GM13976 (cell line): Measurements from ENCODE around the gene FUT8.

Experiments used
- DNase-seq: peaks from one replicate; pipeline ENCODE4 v3.0.0; 2012; ENCODE audit warnings: low spot score
- in situ Hi-C: fragments of 300-500 bp; cut with MboI; formaldehyde crosslinking; loops from one replicate; pipeline ENCODE4 v1.12.0; 2022; ENCODE audit warnings: low sequenced_read_pairs, mixed read lengths, inconsistent platforms; ENCODE audit not compliant: unreplicated experiment
- TF ChIP-seq, protein P1 (sequence below): IDR thresholded peaks from 2 replicates; pipeline ENCODE4 v1.5.1; 2012; ENCODE audit warnings: borderline replicate concordance, mild to moderate bottlenecking; ENCODE audit not compliant: insufficient read depth; ENCODE audit errors: extremely low read depth, missing control alignments, control extremely low read depth

FUT8 gene

GRCh38 chr14:65772921-65773574 is 360.5 kb downstream of the FUT8 start:
- TF ChIP-seq, protein P1, sequence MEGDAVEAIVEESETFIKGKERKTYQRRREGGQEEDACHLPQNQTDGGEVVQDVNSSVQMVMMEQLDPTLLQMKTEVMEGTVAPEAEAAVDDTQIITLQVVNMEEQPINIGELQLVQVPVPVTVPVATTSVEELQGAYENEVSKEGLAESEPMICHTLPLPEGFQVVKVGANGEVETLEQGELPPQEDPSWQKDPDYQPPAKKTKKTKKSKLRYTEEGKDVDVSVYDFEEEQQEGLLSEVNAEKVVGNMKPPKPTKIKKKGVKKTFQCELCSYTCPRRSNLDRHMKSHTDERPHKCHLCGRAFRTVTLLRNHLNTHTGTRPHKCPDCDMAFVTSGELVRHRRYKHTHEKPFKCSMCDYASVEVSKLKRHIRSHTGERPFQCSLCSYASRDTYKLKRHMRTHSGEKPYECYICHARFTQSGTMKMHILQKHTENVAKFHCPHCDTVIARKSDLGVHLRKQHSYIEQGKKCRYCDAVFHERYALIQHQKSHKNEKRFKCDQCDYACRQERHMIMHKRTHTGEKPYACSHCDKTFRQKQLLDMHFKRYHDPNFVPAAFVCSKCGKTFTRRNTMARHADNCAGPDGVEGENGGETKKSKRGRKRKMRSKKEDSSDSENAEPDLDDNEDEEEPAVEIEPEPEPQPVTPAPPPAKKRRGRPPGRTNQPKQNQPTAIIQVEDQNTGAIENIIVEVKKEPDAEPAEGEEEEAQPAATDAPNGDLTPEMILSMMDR: no peak
- in situ Hi-C loops: no loop called here
- DNase-seq: no peak

- DNase-seq: no peak
- in situ Hi-C loops: no loop called here
- TF ChIP-seq, protein P1: no peak
These were observed 361.5 kb downstream of the FUT8 start for GRCh38 chr14:65774041-65774440.

DNA sequence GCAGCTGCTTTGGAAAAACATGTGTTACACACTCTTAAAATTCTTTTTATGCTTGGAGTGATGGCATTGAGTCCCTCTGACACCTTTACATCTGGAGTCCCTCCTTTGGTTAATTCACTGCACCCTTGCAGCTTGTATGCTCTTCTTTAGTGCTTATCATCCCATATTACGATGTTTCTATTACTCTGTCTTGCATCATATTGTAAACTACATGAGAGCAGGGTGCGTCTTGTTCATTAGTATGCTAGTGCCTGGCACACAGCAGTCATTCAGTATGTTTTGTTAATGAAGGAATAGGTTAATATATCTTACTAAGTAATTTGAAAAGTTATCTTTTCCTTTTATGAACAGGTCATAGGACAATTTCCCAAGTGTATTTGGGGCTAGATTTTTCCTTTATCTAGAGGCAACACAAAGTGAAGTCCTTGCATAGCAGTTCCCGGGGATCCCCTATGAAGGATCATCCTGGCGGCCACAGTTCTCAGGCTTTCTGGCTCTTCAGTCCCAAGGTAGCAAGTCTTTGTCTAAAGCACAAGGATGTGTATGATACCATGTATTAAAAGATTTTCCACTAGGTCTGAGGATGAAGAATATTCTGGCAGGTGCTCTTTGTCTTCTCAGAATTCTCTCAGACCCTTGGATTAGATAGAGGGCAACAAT is 363.8 kb downstream of the FUT8 start:
- DNase-seq: no peak
- in situ Hi-C loops: no loop called here
- TF ChIP-seq, protein P1: no peak

GRCh38 chr14:65780566-65780965 is 368.0 kb downstream of the FUT8 start:
- DNase-seq: no peak
- in situ Hi-C loops: no loop called here
- TF ChIP-seq, protein P1: no peak

DNA sequence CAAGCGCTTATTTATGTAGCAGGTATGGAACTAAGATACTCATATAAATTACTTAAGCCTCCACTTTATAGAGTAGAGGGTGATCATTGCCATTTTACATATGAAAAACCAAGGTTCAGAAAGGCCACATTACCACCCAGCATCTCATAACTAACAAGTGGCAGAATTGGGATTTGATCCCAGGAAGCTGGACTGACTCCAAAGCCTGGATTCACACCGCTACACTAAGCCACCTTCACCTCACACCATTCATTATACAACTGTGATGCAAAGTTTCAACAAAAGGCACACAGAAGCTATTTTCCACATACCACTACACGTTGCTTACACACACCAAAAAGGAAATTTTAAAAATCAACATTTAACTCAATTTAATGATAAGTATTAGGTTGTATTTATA is 370.6 kb downstream of the FUT8 start:
- no peak for DNase-seq
- in situ Hi-C loops: no loop called here
- TF ChIP-seq, protein P1: no peak

- DNase-seq: no peak
- TF ChIP-seq, protein P1: no peak
- in situ Hi-C loops: no loop called here
These were observed 371.0 kb downstream of the FUT8 start for GRCh38 chr14:65783576-65783975.
